Omental fat pad (tissue), 4 donors: ENCODE data around the gene PRDM16. TPM values are rescaled to one million over a fixed set of nuclear protein-coding genes. Genes with fewer than 3 reads are reported as not detected.

Experiments used
- ATAC-seq: fragments of 150-250 bp; one replicate; pipeline ENCODE4 v1.9.1; 2016; ENCODE audit warnings: mild to moderate bottlenecking, moderate library complexity; ENCODE audit not compliant: low FRiP score
- DNase-seq: peaks from one replicate; pipeline ENCODE4 v3.0.0-alpha.2; 2019; ENCODE audit warnings: low spot score
- total RNA-seq, 4 donors: library from RNA; depleted of rRNA; stranded (reverse); fragments of >200 nt; gene quantifications; one replicate each; pipeline ENCODE4 v1.1.0, GENCODE V29; 2016
- TF ChIP-seq, protein P1 (sequence below), 3 donors: fragments of 450-650 bp; IDR thresholded peaks; one replicate each; pipeline ENCODE4 v1.5.1; 2016 to 2017; ENCODE audit warnings: antibody characterized with exemption in 3 of 3, mild to moderate bottlenecking in 3 of 3, moderate library complexity in 2 of 3

PRDM16 gene
- total RNA-seq, 4 donors from 2014 or later, result 0.19 to 3.8 (median 1.8) TPM

DNA sequence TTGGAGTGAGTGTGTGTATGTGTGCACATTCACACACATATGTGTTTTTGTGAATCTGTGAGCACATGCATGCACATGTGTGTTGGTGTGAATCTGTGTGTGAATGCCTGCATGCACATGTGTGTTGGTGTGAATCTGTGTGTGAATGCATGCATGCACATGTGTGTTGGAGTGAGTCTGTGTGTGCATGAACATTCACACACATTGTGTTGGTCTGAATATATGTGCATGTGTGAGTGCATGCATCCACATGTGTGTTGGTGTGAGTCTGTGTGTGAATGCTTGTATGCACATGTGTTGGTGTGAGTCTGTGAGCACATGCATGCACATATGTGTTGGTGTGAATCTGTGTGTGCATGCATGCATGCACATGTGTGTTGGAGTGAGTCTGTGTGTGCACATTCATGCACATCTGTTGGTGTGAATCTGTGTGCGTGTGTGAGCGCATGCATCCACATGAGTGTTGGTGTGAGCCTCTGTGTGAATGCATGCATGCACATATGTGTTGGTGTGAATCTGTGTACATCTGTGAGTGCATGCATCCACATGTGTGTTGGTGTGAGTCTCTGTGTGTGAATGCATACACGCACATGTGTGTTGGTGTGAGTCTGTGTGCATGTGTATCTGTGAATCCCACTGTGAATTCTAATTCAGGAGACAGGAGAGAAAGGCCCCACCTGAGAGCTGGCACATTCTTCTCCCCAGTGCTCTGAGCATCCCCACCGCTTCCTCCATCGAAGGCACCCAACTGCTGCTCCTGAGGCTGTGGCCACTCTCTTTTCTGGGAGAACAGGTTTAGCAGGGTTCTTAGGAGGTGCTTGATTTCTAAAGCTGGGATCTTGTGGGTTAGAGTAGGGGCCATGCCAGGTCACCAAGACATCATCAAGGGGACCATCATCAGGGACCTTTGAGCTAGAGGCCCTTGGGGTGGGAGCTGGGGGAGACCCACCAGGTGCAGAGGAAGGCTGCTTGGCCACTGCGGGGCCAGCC, 267.9 kb downstream of the PRDM16 start:
- TF ChIP-seq, protein P1, sequence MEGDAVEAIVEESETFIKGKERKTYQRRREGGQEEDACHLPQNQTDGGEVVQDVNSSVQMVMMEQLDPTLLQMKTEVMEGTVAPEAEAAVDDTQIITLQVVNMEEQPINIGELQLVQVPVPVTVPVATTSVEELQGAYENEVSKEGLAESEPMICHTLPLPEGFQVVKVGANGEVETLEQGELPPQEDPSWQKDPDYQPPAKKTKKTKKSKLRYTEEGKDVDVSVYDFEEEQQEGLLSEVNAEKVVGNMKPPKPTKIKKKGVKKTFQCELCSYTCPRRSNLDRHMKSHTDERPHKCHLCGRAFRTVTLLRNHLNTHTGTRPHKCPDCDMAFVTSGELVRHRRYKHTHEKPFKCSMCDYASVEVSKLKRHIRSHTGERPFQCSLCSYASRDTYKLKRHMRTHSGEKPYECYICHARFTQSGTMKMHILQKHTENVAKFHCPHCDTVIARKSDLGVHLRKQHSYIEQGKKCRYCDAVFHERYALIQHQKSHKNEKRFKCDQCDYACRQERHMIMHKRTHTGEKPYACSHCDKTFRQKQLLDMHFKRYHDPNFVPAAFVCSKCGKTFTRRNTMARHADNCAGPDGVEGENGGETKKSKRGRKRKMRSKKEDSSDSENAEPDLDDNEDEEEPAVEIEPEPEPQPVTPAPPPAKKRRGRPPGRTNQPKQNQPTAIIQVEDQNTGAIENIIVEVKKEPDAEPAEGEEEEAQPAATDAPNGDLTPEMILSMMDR (IDR thresholded peaks at IDR 0.05), result no peak
- DNase-seq, result no peak
- no peak for ATAC-seq

DNA sequence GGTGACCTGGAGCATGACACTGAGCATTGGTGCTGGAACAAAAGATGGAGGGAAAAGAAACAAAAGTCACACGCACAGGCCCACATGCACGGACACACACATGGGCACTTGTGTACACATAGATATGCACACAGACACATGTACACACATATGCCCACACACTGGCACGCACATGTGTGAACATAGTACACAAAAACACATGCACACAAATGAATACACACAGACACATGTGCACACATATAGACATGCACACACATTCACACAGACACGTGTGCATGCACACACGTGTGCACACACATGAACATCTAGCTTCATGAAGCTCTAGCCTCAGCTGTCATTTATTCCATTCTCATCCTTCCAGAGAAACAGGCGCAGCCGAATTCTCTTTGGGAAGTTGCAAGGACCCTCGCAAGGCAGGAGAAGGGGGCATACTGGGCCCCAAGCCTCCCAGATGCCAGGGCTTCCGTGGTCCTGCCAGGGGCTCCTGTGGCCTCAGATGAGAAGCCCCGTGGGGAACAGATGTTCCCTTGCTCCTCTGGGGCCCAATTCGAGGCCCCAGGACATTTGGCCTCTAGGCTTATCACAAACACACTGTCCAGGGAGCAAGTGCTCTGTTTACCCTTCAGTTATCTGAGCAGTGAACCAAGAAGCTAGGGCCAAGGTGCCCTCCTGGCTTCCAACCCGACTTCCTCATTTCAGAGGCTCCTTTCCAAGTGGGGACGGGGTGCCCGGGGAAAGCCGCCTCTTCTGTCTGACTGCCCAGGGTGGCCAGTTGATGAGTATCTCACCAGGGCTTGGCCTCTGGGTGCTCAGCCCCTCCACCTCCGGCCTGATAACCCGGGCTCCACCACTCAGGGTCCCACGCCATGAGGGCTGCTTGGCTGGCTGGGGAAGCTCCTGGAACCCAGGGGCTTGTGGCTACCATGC, 269.1 kb downstream of the PRDM16 start:
- TF ChIP-seq, protein P1 (IDR thresholded peaks at IDR 0.05), result no peak
- no peak for ATAC-seq

DNA sequence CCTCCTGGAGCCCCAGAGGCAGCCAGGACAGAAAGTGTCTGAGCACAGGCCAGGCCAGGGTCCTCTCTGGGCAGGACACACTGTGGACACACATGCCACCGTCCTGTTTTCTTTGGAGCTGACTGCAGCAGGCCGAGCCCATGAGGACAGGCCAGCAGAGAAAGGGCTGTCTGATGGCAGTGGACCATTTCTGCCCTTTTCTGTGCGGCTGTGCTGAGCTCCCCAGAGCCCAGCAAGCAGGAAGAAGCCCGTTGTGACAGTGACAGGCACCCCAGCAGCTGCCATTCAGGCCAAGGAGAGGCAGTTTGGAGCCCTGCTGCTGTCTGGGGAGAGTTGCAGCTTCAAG, 269.7 kb downstream of the PRDM16 start:
- TF ChIP-seq, protein P1 (IDR thresholded peaks at IDR 0.05), result no peak
- no peak for ATAC-seq
- DNase-seq, result no peak

More for the DNA sequence above, 269.1 kb downstream of the PRDM16 start:
- DNase-seq, result no peak

DNA sequence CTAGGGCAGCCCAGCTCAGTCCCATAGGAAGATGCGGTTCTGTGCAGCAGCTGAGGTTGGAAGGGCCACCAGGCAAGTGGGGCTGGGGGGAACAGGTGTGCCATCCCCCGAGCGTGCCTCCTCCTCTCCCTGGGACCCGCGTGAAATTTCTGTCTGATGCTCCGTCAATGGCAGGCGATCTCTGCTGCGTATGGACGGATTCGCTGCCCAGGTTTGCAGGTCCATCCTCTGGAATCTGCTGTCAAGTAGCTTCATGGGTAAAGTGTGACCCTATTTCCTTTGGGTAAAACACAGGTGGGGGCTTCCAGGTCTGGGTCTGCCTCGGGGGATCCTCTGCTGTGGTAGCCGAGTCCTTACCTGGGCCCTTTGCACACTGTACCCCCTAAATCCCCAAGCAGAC, 270.9 kb downstream of the PRDM16 start:
- ATAC-seq, result no peak
- TF ChIP-seq, protein P1 (IDR thresholded peaks at IDR 0.05), result no peak
- no peak for DNase-seq

DNA sequence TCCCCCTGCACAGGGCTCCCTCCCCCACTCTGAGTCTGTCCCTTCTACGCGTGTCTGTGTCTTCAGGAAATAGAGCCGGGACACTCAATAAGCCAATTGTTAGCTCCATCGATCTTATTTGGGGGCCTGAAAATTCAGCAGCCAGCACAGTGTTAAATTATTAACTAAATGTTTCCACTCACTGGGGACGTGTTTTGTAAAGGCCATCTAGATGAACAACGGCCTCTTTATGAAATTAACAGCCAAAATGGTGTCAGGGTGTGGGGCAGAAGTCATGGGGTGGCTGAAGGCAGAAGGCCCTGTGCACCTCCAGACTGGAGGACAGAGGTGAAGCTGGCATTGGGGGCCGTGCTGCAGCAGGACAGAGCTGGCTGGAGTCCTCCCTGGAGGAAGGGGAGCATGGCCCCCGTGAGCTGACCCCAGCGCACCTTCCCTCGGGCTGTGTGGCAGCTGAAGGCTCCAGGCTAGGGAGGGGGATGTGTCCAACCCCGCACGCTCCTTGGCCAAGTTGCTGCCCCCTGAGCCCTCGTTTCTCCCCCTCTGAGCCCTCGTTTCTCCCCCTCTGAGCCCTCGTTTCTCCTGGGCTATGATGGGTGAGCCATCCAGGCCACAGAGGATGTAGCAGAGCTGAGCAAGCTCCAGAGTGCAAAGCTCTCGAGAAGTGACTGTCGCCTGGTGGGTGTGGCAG, 271.7 kb downstream of the PRDM16 start:
- DNase-seq, result no peak
- TF ChIP-seq, protein P1 (IDR thresholded peaks at IDR 0.05), result no peak
- ATAC-seq, result no peak

DNA sequence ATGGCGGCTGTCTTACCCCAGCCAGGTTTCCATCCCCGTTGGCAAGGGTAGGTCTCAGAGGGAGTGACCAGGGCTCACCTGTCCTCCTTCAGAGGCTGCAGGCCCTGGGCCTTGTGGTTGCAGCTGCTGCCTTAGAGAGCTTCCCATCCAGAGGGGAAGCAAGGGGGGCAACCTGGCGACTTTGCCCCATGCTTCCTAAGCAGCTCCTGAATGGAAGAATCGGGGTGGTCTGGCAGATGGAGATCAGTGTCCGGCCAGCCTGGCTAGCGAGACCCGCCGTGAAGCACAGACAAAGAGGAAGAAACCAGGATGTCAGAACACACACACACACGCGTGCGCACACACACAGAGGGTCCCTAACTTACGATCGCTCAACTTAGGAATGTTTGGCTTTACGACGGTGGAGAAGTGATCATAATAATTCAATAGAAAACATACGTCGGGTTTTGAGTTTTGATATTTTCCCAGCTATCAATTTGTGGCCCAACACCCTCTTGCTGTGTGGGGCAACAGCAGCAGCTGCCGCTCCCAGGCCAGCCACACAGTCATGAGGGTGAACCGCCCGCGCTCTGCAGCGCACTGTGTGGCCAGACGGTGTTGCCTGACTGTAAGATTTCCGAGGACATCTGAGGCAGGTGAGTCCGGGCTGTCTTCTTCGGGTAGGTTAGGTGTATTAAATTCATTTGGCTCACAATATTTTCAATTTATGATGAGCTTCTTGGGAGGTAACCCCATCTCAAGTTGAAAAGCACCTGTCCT, 272.4 kb downstream of the PRDM16 start:
- DNase-seq (no peak), ATAC-seq (no peak)

More for the DNA sequence above, 272.4 kb downstream of the PRDM16 start:
- TF ChIP-seq, protein P1 (IDR thresholded peaks at IDR 0.05), result no peak
